Suprapubic skin (tissue), 3 donors: ENCODE data around the gene ADAMTS17.

Experiments used
- POLR2AphosphoS5 ChIP-seq, 3 donors: sonication (generic); formaldehyde crosslinking; IDR thresholded peaks; one replicate each; pipeline ENCODE4 v1.6.1; 2017; ENCODE audit warnings: antibody characterized with exemption in 3 of 3
- TF ChIP-seq, protein P1 (sequence below), 2 donors: fragments of 200-600 bp in 1 of 2; fragments of 450-650 bp in 1 of 2; sonication (generic) in 1 of 2; IDR thresholded peaks; one replicate each; pipeline ENCODE4 v1.5.1; 2016 to 2019; ENCODE audit warnings: antibody characterized with exemption in 2 of 2, mild to moderate bottlenecking in 1 of 2, moderate library complexity in 1 of 2

GRCh38 chr15:100372739-100373119, 31.0 kb upstream of the ADAMTS17 start:
- TF ChIP-seq, protein P1, sequence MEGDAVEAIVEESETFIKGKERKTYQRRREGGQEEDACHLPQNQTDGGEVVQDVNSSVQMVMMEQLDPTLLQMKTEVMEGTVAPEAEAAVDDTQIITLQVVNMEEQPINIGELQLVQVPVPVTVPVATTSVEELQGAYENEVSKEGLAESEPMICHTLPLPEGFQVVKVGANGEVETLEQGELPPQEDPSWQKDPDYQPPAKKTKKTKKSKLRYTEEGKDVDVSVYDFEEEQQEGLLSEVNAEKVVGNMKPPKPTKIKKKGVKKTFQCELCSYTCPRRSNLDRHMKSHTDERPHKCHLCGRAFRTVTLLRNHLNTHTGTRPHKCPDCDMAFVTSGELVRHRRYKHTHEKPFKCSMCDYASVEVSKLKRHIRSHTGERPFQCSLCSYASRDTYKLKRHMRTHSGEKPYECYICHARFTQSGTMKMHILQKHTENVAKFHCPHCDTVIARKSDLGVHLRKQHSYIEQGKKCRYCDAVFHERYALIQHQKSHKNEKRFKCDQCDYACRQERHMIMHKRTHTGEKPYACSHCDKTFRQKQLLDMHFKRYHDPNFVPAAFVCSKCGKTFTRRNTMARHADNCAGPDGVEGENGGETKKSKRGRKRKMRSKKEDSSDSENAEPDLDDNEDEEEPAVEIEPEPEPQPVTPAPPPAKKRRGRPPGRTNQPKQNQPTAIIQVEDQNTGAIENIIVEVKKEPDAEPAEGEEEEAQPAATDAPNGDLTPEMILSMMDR (IDR thresholded peaks at IDR 0.05) = no peak
- TF ChIP-seq POLR2AphosphoS5 (IDR thresholded peaks at IDR 0.05) = no peak
